HepG2 (cell line): ENCODE measurements around the gene B3GNT8. TPM values are rescaled to one million over a fixed set of nuclear protein-coding genes. Genes with fewer than 3 reads are reported as not detected.

Experiments
- FOXK2 ChIP-seq: fragments of 450-650 bp; IDR thresholded peaks from 2 replicates; pipeline ENCODE4 v1.6.1; 2016
- GLI4 ChIP-seq: sonication (generic); formaldehyde crosslinking; IDR thresholded peaks from 2 replicates; pipeline ENCODE4 v1.5.1; 2020; ENCODE audit warnings: missing genetic modification reagents, mild to moderate bottlenecking, moderate library complexity, borderline replicate concordance
- ZNF207 ChIP-seq: fragments of 450-650 bp; IDR thresholded peaks from 2 replicates; pipeline ENCODE4 v1.6.1; 2016; ENCODE audit warnings: antibody characterized with exemption, borderline replicate concordance
- ZNF337 ChIP-seq: sonication (generic); formaldehyde crosslinking; IDR thresholded peaks from 2 replicates; pipeline ENCODE4 v1.5.1; 2020; ENCODE audit warnings: missing genetic modification reagents, low read depth, mild to moderate bottlenecking, borderline replicate concordance
- ZNF468 ChIP-seq: sonication (generic); formaldehyde crosslinking; IDR thresholded peaks from 2 replicates; pipeline ENCODE4 v1.8.0; 2022; ENCODE audit warnings: mild to moderate bottlenecking, moderate library complexity, missing genetic modification reagents
- ZNF615 ChIP-seq: sonication (generic); formaldehyde crosslinking; IDR thresholded peaks from 2 replicates; pipeline ENCODE4 v1.5.0; 2020; ENCODE audit warnings: mild to moderate bottlenecking, missing genetic modification reagents, borderline replicate concordance
- polyA plus RNA-seq, 8 experiments: library from polyadenylated mRNA; depleted of rRNA in 3 of 8; stranded (reverse) in 7 of 8; unstranded in 1 of 8; fragments of >200 nt; fragmentation: Illumina TruSeq in 4 of 8; extraction: Trizol in 4 of 8; gene quantifications; 2 replicates each; pipeline versions ENCODE4 v1.2.1 to v1.2.3, GENCODE V29; 2011 to 2016; ENCODE audit warnings: low read depth in 4 of 8, missing spikeins in 1 of 8, mixed read lengths in 1 of 8; ENCODE audit not compliant: insufficient read depth in 1 of 8
- total RNA-seq, 5 experiments: library from RNA; depleted of rRNA; stranded (reverse); fragments of >200 nt; fragmentation: Illumina TruSeq; extraction: Trizol; gene quantifications; 2 replicates each; pipeline ENCODE4 v1.2.3, GENCODE V29; 2016; ENCODE audit warnings: low read depth in 1 of 5
- TF ChIP-seq, protein P1 (sequence below): sonication (generic); formaldehyde crosslinking; IDR thresholded peaks from 2 replicates; pipeline ENCODE4 v1.4.0; 2020; ENCODE audit warnings: missing genetic modification reagents
- TF ChIP-seq, protein P2 (sequence below): sonication (generic); formaldehyde crosslinking; IDR thresholded peaks from 2 replicates; pipeline ENCODE4 v1.4.0; 2020; ENCODE audit warnings: missing genetic modification reagents
- TF ChIP-seq, protein P3 (sequence below): sonication (generic); formaldehyde crosslinking; IDR thresholded peaks from 2 replicates; pipeline ENCODE4 v1.4.0; 2020; ENCODE audit warnings: mild to moderate bottlenecking, missing genetic modification reagents, borderline replicate concordance
- TF ChIP-seq, protein P4 (sequence below): sonication (generic); formaldehyde crosslinking; IDR thresholded peaks from 2 replicates; pipeline ENCODE4 v1.9.0; 2021; ENCODE audit warnings: mild to moderate bottlenecking, missing genetic modification reagents
- TF ChIP-seq, protein P5 (sequence below): IDR thresholded peaks from 2 replicates; pipeline ENCODE4 v1.6.1; 2018; ENCODE audit warnings: missing genetic modification reagents
- TF ChIP-seq, protein P6 (sequence below): sonication (generic); formaldehyde crosslinking; IDR thresholded peaks from 2 replicates; pipeline ENCODE4 v1.5.1; 2020; ENCODE audit warnings: mild to moderate bottlenecking, moderate library complexity, missing genetic modification reagents

B3GNT8 gene
- total and polyA plus RNA-seq, 2 of the 13 experiments (the other 11 are each of a cell fraction or from before 2014, with no cell fraction given), result 0.26 to 1.9 TPM

DNA sequence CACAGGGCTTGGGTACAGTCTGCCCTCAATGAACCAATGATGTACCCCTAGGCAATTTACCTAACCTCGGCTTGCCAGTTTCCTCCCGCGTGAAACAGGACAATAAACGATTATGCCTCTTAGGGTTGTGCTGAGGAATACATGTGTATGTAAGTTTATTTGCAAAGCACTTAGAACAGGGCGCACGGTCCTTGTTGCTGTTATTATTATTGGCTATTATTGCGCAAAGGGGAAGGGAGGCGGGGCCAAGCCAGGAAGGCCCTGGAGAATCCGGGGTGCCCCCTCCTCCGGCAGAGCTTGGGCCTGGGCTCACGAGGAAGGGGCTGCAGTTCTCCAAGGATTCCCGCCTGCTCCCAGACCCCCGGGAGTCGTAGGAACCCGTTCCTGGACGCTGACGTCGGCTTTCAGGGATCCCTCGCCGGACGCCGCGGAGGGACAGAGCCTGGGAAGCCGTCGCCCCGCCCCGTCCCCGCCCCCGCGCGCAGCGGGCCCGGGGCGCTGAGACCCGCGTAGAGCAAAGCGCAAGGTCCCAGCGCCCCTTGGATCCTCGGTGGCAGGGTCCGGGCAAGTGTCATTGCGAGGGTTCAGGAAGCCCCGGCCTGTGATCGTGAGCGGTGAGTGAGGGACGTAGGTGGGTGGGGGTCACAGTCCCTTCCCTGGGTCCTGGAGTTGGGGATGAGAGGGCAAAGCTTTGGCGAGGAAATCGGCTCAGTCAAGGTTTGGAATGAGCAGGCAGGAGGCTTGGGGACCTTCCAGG lies 50.8 kb downstream of the B3GNT8 start, which contains the start of gene TMEM91 (continued):
- TF ChIP-seq GLI4 (CRISPR knock-in tag) (0 out of 2 replicates have a peak, but pooled peaks have one; percentile 73), ZNF468 (CRISPR knock-in tag) (no peak), FOXK2 (no peak), ZNF207 (no peak), ZNF615 (CRISPR knock-in tag) (no peak), ZNF337 (CRISPR knock-in tag) (peak; percentile 12; the same call in 1 of the 2 replicates)
- TF ChIP-seq, protein P1, sequence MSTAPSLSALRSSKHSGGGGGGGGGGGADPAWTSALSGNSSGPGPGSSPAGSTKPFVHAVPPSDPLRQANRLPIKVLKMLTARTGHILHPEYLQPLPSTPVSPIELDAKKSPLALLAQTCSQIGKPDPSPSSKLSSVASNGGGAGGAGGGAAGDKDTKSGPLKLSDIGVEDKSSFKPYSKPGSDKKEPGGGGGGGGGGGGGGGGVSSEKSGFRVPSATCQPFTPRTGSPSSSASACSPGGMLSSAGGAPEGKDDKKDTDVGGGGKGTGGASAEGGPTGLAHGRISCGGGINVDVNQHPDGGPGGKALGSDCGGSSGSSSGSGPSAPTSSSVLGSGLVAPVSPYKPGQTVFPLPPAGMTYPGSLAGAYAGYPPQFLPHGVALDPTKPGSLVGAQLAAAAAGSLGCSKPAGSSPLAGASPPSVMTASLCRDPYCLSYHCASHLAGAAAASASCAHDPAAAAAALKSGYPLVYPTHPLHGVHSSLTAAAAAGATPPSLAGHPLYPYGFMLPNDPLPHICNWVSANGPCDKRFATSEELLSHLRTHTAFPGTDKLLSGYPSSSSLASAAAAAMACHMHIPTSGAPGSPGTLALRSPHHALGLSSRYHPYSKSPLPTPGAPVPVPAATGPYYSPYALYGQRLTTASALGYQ, result no peak
- TF ChIP-seq, protein P2, sequence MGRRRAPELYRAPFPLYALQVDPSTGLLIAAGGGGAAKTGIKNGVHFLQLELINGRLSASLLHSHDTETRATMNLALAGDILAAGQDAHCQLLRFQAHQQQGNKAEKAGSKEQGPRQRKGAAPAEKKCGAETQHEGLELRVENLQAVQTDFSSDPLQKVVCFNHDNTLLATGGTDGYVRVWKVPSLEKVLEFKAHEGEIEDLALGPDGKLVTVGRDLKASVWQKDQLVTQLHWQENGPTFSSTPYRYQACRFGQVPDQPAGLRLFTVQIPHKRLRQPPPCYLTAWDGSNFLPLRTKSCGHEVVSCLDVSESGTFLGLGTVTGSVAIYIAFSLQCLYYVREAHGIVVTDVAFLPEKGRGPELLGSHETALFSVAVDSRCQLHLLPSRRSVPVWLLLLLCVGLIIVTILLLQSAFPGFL (CRISPR knock-in tag), result no peak
- TF ChIP-seq, protein P3, sequence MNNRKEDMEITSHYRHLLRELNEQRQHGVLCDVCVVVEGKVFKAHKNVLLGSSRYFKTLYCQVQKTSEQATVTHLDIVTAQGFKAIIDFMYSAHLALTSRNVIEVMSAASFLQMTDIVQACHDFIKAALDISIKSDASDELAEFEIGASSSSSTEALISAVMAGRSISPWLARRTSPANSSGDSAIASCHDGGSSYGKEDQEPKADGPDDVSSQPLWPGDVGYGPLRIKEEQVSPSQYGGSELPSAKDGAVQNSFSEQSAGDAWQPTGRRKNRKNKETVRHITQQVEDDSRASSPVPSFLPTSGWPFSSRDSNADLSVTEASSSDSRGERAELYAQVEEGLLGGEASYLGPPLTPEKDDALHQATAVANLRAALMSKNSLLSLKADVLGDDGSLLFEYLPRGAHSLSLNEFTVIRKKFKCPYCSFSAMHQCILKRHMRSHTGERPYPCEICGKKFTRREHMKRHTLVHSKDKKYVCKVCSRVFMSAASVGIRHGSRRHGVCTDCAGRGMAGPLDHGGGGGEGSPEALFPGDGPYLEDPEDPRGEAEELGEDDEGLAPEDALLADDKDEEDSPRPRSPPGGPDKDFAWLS (CRISPR knock-in tag), result no peak
- TF ChIP-seq, protein P4, sequence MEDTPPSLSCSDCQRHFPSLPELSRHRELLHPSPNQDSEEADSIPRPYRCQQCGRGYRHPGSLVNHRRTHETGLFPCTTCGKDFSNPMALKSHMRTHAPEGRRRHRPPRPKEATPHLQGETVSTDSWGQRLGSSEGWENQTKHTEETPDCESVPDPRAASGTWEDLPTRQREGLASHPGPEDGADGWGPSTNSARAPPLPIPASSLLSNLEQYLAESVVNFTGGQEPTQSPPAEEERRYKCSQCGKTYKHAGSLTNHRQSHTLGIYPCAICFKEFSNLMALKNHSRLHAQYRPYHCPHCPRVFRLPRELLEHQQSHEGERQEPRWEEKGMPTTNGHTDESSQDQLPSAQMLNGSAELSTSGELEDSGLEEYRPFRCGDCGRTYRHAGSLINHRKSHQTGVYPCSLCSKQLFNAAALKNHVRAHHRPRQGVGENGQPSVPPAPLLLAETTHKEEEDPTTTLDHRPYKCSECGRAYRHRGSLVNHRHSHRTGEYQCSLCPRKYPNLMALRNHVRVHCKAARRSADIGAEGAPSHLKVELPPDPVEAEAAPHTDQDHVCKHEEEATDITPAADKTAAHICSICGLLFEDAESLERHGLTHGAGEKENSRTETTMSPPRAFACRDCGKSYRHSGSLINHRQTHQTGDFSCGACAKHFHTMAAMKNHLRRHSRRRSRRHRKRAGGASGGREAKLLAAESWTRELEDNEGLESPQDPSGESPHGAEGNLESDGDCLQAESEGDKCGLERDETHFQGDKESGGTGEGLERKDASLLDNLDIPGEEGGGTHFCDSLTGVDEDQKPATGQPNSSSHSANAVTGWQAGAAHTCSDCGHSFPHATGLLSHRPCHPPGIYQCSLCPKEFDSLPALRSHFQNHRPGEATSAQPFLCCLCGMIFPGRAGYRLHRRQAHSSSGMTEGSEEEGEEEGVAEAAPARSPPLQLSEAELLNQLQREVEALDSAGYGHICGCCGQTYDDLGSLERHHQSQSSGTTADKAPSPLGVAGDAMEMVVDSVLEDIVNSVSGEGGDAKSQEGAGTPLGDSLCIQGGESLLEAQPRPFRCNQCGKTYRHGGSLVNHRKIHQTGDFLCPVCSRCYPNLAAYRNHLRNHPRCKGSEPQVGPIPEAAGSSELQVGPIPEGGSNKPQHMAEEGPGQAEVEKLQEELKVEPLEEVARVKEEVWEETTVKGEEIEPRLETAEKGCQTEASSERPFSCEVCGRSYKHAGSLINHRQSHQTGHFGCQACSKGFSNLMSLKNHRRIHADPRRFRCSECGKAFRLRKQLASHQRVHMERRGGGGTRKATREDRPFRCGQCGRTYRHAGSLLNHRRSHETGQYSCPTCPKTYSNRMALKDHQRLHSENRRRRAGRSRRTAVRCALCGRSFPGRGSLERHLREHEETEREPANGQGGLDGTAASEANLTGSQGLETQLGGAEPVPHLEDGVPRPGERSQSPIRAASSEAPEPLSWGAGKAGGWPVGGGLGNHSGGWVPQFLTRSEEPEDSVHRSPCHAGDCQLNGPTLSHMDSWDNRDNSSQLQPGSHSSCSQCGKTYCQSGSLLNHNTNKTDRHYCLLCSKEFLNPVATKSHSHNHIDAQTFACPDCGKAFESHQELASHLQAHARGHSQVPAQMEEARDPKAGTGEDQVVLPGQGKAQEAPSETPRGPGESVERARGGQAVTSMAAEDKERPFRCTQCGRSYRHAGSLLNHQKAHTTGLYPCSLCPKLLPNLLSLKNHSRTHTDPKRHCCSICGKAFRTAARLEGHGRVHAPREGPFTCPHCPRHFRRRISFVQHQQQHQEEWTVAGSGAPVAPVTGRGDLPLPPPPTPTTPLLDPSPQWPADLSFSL (CRISPR knock-in tag), result no peak
- TF ChIP-seq, protein P5, sequence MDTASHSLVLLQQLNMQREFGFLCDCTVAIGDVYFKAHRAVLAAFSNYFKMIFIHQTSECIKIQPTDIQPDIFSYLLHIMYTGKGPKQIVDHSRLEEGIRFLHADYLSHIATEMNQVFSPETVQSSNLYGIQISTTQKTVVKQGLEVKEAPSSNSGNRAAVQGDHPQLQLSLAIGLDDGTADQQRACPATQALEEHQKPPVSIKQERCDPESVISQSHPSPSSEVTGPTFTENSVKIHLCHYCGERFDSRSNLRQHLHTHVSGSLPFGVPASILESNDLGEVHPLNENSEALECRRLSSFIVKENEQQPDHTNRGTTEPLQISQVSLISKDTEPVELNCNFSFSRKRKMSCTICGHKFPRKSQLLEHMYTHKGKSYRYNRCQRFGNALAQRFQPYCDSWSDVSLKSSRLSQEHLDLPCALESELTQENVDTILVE (CRISPR knock-in tag), result no peak
- TF ChIP-seq, protein P6, sequence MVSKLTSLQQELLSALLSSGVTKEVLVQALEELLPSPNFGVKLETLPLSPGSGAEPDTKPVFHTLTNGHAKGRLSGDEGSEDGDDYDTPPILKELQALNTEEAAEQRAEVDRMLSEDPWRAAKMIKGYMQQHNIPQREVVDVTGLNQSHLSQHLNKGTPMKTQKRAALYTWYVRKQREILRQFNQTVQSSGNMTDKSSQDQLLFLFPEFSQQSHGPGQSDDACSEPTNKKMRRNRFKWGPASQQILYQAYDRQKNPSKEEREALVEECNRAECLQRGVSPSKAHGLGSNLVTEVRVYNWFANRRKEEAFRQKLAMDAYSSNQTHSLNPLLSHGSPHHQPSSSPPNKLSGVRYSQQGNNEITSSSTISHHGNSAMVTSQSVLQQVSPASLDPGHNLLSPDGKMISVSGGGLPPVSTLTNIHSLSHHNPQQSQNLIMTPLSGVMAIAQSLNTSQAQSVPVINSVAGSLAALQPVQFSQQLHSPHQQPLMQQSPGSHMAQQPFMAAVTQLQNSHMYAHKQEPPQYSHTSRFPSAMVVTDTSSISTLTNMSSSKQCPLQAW (CRISPR knock-in tag), result no peak
